ENCODE measurements around the gene CD70.
"Not testable (repeated sequence)": the region's sequence is repeated elsewhere in the genome, so short reads cannot be mapped to it uniquely, and the experiment has no call there.

Gene CD70

GRCh38 chr19:6597471-6598253 lies 6.7 kb upstream of the CD70 start:
- not testable (repeated sequence) for H3K4me3 ChIP-seq (ENCODE audit: low read depth, low read length); H3K27me3 ChIP-seq (ENCODE audit: insufficient read depth, low read length); H3K27ac ChIP-seq (ENCODE audit: low read depth, low read length); H3K36me3 ChIP-seq (ENCODE audit: insufficient read depth, low read length); H2AFZ ChIP-seq (ENCODE audit: low read length, unreplicated experiment); H3K79me2 ChIP-seq (ENCODE audit: control insufficient read depth, insufficient read depth, low read length, unreplicated experiment)
- peaks cover 10% of the 10 kb centered on the region for H3K4me1 ChIP-seq (ENCODE audit: control insufficient read depth, insufficient read depth, low read length, unreplicated experiment)

- H3K27ac ChIP-seq (ENCODE audit: low read depth, low read length) = no peak overlapping the region
- no peak overlapping the region for H2AFZ ChIP-seq (ENCODE audit: low read length, unreplicated experiment)
- no peaks in the 10 kb centered on the region for H3K36me3 ChIP-seq (ENCODE audit: insufficient read depth, low read length)
- H3K4me3 ChIP-seq (ENCODE audit: low read depth, low read length) = no peak overlapping the region
- no peaks in the 10 kb centered on the region for H3K79me2 ChIP-seq (ENCODE audit: control insufficient read depth, insufficient read depth, low read length, unreplicated experiment)
- H3K4me1 ChIP-seq (ENCODE audit: control insufficient read depth, insufficient read depth, low read length, unreplicated experiment) = peaks cover 10% of the 10 kb centered on the region
- H3K27me3 ChIP-seq (ENCODE audit: insufficient read depth, low read length) = no peaks in the 10 kb centered on the region
Observed at GRCh38 chr19:6596621-6597020, 5.7 kb upstream of the CD70 start.

DNA sequence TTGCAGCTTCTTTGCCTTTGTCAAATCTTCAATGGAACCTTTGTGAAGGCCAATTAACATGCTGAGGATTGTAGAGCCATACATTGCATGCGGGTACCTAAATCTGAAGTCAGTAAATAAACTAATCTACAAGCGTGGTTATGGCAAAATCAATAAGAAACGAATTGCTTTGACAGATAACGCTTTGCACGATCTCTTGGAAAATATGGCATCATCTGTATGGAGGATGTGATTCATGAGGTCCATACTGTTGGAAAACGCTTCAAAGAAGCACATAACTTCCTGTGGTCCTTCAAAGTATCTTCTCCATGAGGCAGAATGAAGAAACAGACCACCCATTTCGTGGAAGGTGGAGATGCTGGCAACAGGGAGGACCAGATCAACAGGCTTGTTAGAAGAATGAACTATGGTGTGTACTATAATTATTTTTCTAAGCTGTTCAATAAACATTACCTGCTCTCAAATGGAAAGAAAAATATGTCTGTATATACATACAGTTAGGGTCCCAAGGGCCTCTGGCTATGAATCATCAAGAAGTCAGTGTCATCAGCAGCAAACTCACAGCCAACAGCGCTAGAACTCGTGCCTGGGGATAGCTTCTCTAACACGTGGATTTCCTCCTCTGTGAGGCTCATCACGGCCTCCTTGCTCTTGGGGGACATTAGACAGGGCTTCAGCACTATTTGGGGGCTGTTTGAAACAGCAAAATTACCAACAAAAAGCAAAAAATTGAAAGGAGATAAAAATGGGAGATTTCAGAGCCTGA lies 2.9 kb upstream of the CD70 start:
- H3K4me3 ChIP-seq (ENCODE audit: low read depth, low read length) = no peak overlapping the region

DNA sequence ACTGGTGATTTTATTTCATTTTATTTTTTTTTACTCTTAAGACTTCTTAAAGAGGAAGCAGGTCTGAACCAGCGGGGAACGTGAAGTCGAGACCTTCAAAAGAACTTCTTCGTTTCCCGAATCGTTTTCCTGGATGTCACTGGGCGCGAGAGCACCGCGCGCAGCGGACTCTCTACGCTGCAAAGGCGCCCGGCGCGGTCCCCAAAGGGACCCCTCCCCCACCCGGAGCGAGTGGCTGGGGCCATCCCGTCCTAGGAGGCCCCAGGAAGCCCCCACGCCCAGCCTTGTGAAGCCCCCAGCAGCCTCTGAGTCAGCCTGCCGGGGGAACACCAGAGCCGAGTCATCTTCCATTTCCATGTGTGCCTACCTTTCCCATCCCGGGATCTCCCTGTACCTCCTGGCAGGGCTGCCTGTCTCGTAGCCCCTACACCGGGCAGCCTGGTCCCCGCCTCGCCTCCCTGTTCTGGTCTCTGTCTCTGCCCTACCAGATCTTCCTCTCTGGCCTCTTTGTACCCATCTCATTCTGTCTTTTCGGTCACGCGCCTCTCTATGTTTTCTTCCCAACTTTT lies 608 bp downstream of the CD70 start:
- Histone ChIP-seq H3K27ac (ENCODE audit: low read depth, low read length) (no peak overlapping the region), H3K36me3 (ENCODE audit: insufficient read depth, low read length) (no peaks in the 10 kb centered on the region), H2AFZ (ENCODE audit: low read length, unreplicated experiment) (peak overlapping the region; percentile 6), H3K4me3 (ENCODE audit: low read depth, low read length) (peak overlapping the region; percentile 83), H3K79me2 (ENCODE audit: control insufficient read depth, insufficient read depth, low read length, unreplicated experiment) (no peaks in the 10 kb centered on the region), H3K27me3 (ENCODE audit: insufficient read depth, low read length) (peaks cover 25% of the 10 kb centered on the region), H3K4me1 (ENCODE audit: control insufficient read depth, insufficient read depth, low read length, unreplicated experiment) (peaks cover 14% of the 10 kb centered on the region)

More for the DNA sequence above, 2.9 kb upstream of the CD70 start:
- Histone ChIP-seq H2AFZ (ENCODE audit: low read length, unreplicated experiment) (no peak overlapping the region), H3K27me3 (ENCODE audit: insufficient read depth, low read length) (peaks cover 13% of the 10 kb centered on the region), H3K36me3 (ENCODE audit: insufficient read depth, low read length) (no peaks in the 10 kb centered on the region), H3K79me2 (ENCODE audit: control insufficient read depth, insufficient read depth, low read length, unreplicated experiment) (no peaks in the 10 kb centered on the region), H3K27ac (ENCODE audit: low read depth, low read length) (no peak overlapping the region), H3K4me1 (ENCODE audit: control insufficient read depth, insufficient read depth, low read length, unreplicated experiment) (peaks cover 11% of the 10 kb centered on the region)

- Histone ChIP-seq H3K4me3 (ENCODE audit: low read depth, low read length) (peak overlapping the region; percentile 83), H3K4me1 (ENCODE audit: control insufficient read depth, insufficient read depth, low read length, unreplicated experiment) (peaks cover 14% of the 10 kb centered on the region), H2AFZ (ENCODE audit: low read length, unreplicated experiment) (no peak overlapping the region), H3K27ac (ENCODE audit: low read depth, low read length) (no peak overlapping the region), H3K27me3 (ENCODE audit: insufficient read depth, low read length) (peaks cover 25% of the 10 kb centered on the region), H3K79me2 (ENCODE audit: control insufficient read depth, insufficient read depth, low read length, unreplicated experiment) (no peaks in the 10 kb centered on the region), H3K36me3 (ENCODE audit: insufficient read depth, low read length) (no peaks in the 10 kb centered on the region)
Observed at GRCh38 chr19:6589711-6590257, 1.2 kb downstream of the CD70 start.

DNA sequence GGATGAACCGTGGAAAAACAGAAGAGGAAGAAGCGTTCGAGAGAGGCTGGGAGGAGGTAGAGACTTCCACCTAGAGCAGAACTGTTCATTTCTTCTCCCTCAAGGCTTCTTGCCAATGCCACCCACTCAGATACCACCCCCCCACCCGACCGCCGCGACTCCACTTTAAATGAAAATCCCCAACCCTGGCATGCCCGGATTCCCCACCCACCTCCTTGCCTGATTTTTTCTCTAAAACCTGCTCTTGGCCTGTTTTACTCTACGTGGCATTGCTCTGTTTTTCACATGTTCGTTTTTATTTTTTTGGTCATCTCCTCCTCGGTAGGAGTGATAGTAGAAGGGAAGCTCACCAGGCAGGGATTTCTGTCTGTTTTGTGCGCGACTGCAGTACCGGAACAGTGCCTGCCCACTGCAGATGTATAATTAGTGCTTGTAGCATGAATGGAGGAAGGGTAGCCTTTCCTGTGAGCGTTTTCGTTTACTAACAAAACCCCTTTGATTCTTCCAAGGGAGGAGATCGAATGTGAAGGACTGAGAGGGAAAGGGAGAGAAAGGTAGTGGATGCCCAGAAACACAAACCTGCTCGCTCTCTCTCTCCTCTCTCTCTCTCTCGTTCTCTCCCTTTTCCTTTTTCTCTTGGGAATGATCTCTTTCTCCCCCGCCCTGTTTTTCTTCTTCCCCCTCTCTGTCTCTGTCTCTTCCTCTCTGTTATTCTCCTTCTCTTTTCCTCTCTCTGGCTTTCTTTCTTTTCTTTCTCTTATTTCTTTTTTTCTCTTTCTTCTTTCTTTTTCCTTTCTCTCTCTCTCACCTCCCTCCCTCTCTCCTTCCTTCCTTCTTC lies 2.2 kb downstream of the CD70 start:
- Histone ChIP-seq H3K27me3 (ENCODE audit: insufficient read depth, low read length) (peaks cover 25% of the 10 kb centered on the region), H3K36me3 (ENCODE audit: insufficient read depth, low read length) (no peaks in the 10 kb centered on the region), H3K27ac (ENCODE audit: low read depth, low read length) (no peak overlapping the region), H3K79me2 (ENCODE audit: control insufficient read depth, insufficient read depth, low read length, unreplicated experiment) (no peaks in the 10 kb centered on the region), H3K4me1 (ENCODE audit: control insufficient read depth, insufficient read depth, low read length, unreplicated experiment) (peaks cover 6% of the 10 kb centered on the region), H3K4me3 (ENCODE audit: low read depth, low read length) (peak overlapping the region; percentile 21; the same call in 1 of the 2 replicates), H2AFZ (ENCODE audit: low read length, unreplicated experiment) (no peak overlapping the region)

GRCh38 chr19:6587998-6588507 lies 2.9 kb downstream of the CD70 start:
- no peak overlapping the region for H3K4me3 ChIP-seq (ENCODE audit: low read depth, low read length)
- peaks cover 4% of the 10 kb centered on the region for H3K4me1 ChIP-seq (ENCODE audit: control insufficient read depth, insufficient read depth, low read length, unreplicated experiment)
- H3K27ac ChIP-seq (ENCODE audit: low read depth, low read length) = no peak overlapping the region
- H3K27me3 ChIP-seq (ENCODE audit: insufficient read depth, low read length) = peaks cover 25% of the 10 kb centered on the region
- no peaks in the 10 kb centered on the region for H3K79me2 ChIP-seq (ENCODE audit: control insufficient read depth, insufficient read depth, low read length, unreplicated experiment)
- no peaks in the 10 kb centered on the region for H3K36me3 ChIP-seq (ENCODE audit: insufficient read depth, low read length)
- no peak overlapping the region for H2AFZ ChIP-seq (ENCODE audit: low read length, unreplicated experiment)

DNA sequence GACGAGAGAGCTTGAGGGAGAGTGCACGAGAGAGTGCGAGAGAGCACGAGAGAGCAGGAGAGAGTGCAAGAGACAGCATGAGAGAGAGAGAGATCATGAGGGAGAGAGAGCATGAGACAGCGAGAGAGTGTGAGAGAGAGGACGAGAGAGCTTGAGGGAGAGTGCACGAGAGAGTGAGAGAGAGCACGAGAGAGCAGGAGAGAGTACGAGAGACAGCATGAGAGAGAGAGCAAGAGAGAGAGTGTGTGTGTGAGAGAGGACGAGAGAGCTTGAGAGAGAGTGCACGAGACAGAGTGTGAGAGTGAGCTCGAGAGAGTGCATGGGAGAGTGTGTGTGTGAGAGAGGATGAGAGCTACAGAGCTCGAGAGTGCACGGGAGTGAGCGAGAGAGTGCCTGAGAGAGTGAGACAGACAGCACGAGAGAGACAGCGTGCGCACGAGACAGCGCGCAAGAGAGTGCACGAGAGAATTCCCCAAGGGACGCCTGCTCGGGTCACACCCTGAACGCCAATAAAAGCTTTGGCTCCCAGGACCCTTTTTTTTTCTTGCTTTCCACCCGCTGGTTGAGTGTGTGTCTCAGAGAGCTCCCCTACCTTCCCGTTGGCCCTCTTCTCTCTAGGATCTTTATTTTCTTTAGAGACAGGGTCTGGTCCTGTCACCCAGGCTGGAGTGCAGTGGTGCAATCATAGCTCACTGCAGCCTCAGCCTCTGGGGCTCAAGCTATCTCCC lies 3.7 kb downstream of the CD70 start:
- peaks cover 25% of the 10 kb centered on the region for H3K27me3 ChIP-seq (ENCODE audit: insufficient read depth, low read length)
- peaks cover 4% of the 10 kb centered on the region for H3K4me1 ChIP-seq (ENCODE audit: control insufficient read depth, insufficient read depth, low read length, unreplicated experiment)
- no peaks in the 10 kb centered on the region for H3K79me2 ChIP-seq (ENCODE audit: control insufficient read depth, insufficient read depth, low read length, unreplicated experiment)
- peak overlapping the region; percentile 73 for H2AFZ ChIP-seq (ENCODE audit: low read length, unreplicated experiment)
- H3K27ac ChIP-seq (ENCODE audit: low read depth, low read length) = no peak overlapping the region
- H3K4me3 ChIP-seq (ENCODE audit: low read depth, low read length) = peak overlapping the region; percentile 70
- no peaks in the 10 kb centered on the region for H3K36me3 ChIP-seq (ENCODE audit: insufficient read depth, low read length)

DNA sequence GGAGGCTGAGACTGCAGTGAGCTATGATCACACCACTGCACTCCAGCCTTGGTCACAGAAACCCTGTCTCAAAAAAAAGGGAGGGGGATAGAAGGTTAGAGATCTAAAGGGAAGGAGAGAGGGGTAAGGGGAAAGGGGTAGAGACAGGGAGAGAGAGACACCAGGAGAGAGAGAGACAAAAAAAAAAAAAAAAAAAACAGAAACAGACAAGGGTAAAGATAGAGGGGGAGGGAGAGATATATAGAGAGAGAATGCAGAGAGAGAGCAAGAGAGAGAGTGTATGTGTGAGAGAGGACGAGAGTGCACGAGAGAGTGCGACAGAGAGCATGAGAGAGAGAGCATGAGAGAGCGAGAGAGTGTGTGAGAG lies 4.2 kb downstream of the CD70 start:
- H3K4me1 ChIP-seq (ENCODE audit: control insufficient read depth, insufficient read depth, low read length, unreplicated experiment) = peaks cover 4% of the 10 kb centered on the region
- H3K27ac ChIP-seq (ENCODE audit: low read depth, low read length) = no peak overlapping the region
- no peaks in the 10 kb centered on the region for H3K79me2 ChIP-seq (ENCODE audit: control insufficient read depth, insufficient read depth, low read length, unreplicated experiment)
- peaks cover 25% of the 10 kb centered on the region for H3K27me3 ChIP-seq (ENCODE audit: insufficient read depth, low read length)
- H3K4me3 ChIP-seq (ENCODE audit: low read depth, low read length) = peak overlapping the region; percentile 70
- no peaks in the 10 kb centered on the region for H3K36me3 ChIP-seq (ENCODE audit: insufficient read depth, low read length)
- peak overlapping the region; percentile 73 for H2AFZ ChIP-seq (ENCODE audit: low read length, unreplicated experiment)

Measured in ACC112 (cell line).